Subcutaneous abdominal adipose tissue (tissue), 5 donors: Measurements from ENCODE around the gene GLA.
A peak's percentile ranks its signal among the peaks of the same experiment; 100 is the strongest.

Experiments used
- H3K27ac ChIP-seq: one replicate; pipeline ENCODE4 v1.7.0; 2013; ENCODE audit warnings: low read depth, mild to moderate bottlenecking, inconsistent platforms, low read length, moderate library complexity
- H3K27me3 ChIP-seq, 5 donors: one replicate each; pipeline ENCODE4 v1.7.0; 2013; ENCODE audit warnings: low read length in 5 of 5, inconsistent platforms in 1 of 5; ENCODE audit not compliant: control insufficient read depth in 5 of 5, insufficient read depth in 4 of 5
- H3K36me3 ChIP-seq, 5 donors: one replicate each; pipeline ENCODE4 v1.7.0; 2013; ENCODE audit warnings: low read length in 5 of 5; ENCODE audit not compliant: control insufficient read depth in 5 of 5, insufficient read depth in 5 of 5
- H3K4me1 ChIP-seq, 5 donors: one replicate each; pipeline ENCODE4 v1.7.0; 2013; ENCODE audit warnings: low read length in 5 of 5, mild to moderate bottlenecking in 3 of 5, moderate library complexity in 1 of 5; ENCODE audit not compliant: control insufficient read depth in 5 of 5, insufficient read depth in 5 of 5
- H3K4me3 ChIP-seq, 5 donors: one replicate each; pipeline ENCODE4 v1.7.0; 2013; ENCODE audit warnings: low read length in 5 of 5, low read depth in 1 of 5
- H3K9ac ChIP-seq, 5 donors: one replicate each; pipeline ENCODE4 v1.7.0; 2013; ENCODE audit warnings: low read length in 5 of 5, mild to moderate bottlenecking in 4 of 5, moderate library complexity in 3 of 5
- H3K9me3 ChIP-seq, 5 donors: one replicate each; pipeline ENCODE4 v1.7.0; 2013; ENCODE audit warnings: low read length in 5 of 5; ENCODE audit not compliant: control insufficient read depth in 5 of 5
- donor health status: healthy.
- donor health status: healthy.
- donor health status: healthy.
- donor health status: healthy.
- donor health status: healthy.

Gene GLA

GRCh38 chrX:101407748-101408531, at the start of gene GLA, which contains the start of gene HNRNPH2:
Gene GLA, minus strand, starts transcription at chrX:101407925. Its CDS starts 22 bp downstream, at chrX:101407903.
Gene HNRNPH2, plus strand, starts transcription at chrX:101408222. Its CDS starts 3,767 bp downstream, at chrX:101411989.
- peaks cover 0 to 10% (median 7%) of the 10 kb centered on the region in 5 donors for H3K36me3 ChIP-seq
- H3K9me3 ChIP-seq: peaks cover 0 to 3% (median 0%) of the 10 kb centered on the region in 5 donors
- peaks cover 3 to 29% (median 18%) of the 10 kb centered on the region in 5 donors for H3K4me1 ChIP-seq
- H3K27me3 ChIP-seq: peaks cover 0 to 5% (median 0%) of the 10 kb centered on the region in 5 donors
- H3K27ac ChIP-seq: peak within 1 kb of the TSS; percentile 93
- peak within 1 kb of the TSS; percentile 73 to 86 (median 85) for H3K9ac ChIP-seq
- peak within 1 kb of the TSS; percentile 74 to 95 (median 82) for H3K4me3 ChIP-seq

- H3K27me3 ChIP-seq: peaks cover 0 to 6% (median 0%) of the 10 kb centered on the region in 5 donors
- no peak overlapping the region for H3K27ac ChIP-seq
- H3K4me1 ChIP-seq: peaks cover 0 to 11% (median 8%) of the 10 kb centered on the region in 5 donors
- H3K4me3 ChIP-seq: no peak overlapping the region
- H3K36me3 ChIP-seq: peaks cover 0 to 8% (median 3%) of the 10 kb centered on the region in 5 donors
- H3K9me3 ChIP-seq: no peaks in the 10 kb centered on the region
- H3K9ac ChIP-seq: no peak overlapping the region
These were observed 44.3 kb upstream of the GLA start for GRCh38 chrX:101452056-101452455.

- no peak overlapping the region for H3K9ac ChIP-seq
- peaks cover 0 to 8% (median 7%) of the 10 kb centered on the region in 5 donors for H3K36me3 ChIP-seq
- H3K4me3 ChIP-seq: no peak overlapping the region
- no peak overlapping the region for H3K27ac ChIP-seq
- H3K27me3 ChIP-seq: peaks cover 0 to 6% (median 0%) of the 10 kb centered on the region in 5 donors
- H3K9me3 ChIP-seq: no peaks in the 10 kb centered on the region
- H3K4me1 ChIP-seq: peaks cover 0 to 11% (median 8%) of the 10 kb centered on the region in 5 donors
These were observed 43.2 kb upstream of the GLA start for GRCh38 chrX:101450961-101451360.

GRCh38 chrX:101450085-101450484, 42.4 kb upstream of the GLA start:
- H3K36me3 ChIP-seq: peaks cover 0 to 8% (median 7%) of the 10 kb centered on the region in 5 donors
- no peak overlapping the region for H3K4me3 ChIP-seq
- peaks cover 0 to 6% (median 0%) of the 10 kb centered on the region in 5 donors for H3K27me3 ChIP-seq
- H3K27ac ChIP-seq: no peak overlapping the region
- H3K4me1 ChIP-seq: peaks cover 0 to 11% (median 8%) of the 10 kb centered on the region in 5 donors
- H3K9me3 ChIP-seq: no peaks in the 10 kb centered on the region
- H3K9ac ChIP-seq: no peak overlapping the region

GRCh38 chrX:101449279-101449678, 41.6 kb upstream of the GLA start:
- Histone ChIP-seq H3K36me3 (peaks cover 0 to 11% (median 7%) of the 10 kb centered on the region in 5 donors), H3K4me1 (peaks cover 0 to 11% (median 8%) of the 10 kb centered on the region in 5 donors), H3K4me3 (no peak overlapping the region), H3K27ac (no peak overlapping the region), H3K27me3 (peaks cover 0 to 6% (median 0%) of the 10 kb centered on the region in 5 donors), H3K9me3 (no peaks in the 10 kb centered on the region), H3K9ac (no peak overlapping the region)

DNA sequence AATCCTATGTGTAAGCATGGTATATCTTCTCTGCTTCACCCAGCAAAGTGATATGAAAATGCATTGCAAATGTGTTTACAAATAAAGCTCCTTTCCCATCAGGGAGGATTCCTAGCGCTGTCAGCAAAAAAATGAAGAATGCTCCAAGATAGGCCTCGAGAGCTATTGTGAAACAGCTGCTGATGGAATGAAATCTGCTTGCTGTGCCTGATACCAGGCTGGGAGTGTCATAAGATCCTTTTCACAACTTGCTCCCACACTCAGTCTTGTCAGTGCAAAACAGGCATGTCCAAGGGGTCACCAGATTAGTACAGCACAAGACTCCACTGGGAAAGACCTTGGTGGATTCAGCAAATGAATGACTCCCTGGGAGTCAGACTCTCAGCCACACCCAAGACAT, 34.4 kb upstream of the GLA start:
- Histone ChIP-seq H3K9me3 (no peaks in the 10 kb centered on the region), H3K9ac (no peak overlapping the region), H3K27ac (no peak overlapping the region), H3K4me1 (peaks cover 0 to 3% (median 0%) of the 10 kb centered on the region in 5 donors), H3K4me3 (no peak overlapping the region), H3K27me3 (peaks cover 0 to 6% (median 0%) of the 10 kb centered on the region in 5 donors), H3K36me3 (peaks cover 6 to 23% (median 16%) of the 10 kb centered on the region in 5 donors)

- no peak overlapping the region for H3K4me3 ChIP-seq
- H3K27me3 ChIP-seq: no peaks in the 10 kb centered on the region
- peaks cover 3 to 29% (median 8%) of the 10 kb centered on the region in 5 donors for H3K36me3 ChIP-seq
- H3K4me1 ChIP-seq: no peaks in the 10 kb centered on the region
- no peak overlapping the region for H3K27ac ChIP-seq
- H3K9ac ChIP-seq: no peak overlapping the region
- peaks cover 5 to 12% (median 6%) of the 10 kb centered on the region in 5 donors for H3K9me3 ChIP-seq
These were observed 22.8 kb upstream of the GLA start for GRCh38 chrX:101430457-101431078.

- peaks cover 5 to 12% (median 6%) of the 10 kb centered on the region in 5 donors for H3K9me3 ChIP-seq
- no peaks in the 10 kb centered on the region for H3K4me1 ChIP-seq
- H3K9ac ChIP-seq: no peak overlapping the region
- no peaks in the 10 kb centered on the region for H3K27me3 ChIP-seq
- H3K4me3 ChIP-seq: no peak overlapping the region
- no peak overlapping the region for H3K27ac ChIP-seq
- H3K36me3 ChIP-seq: peaks cover 3 to 29% (median 10%) of the 10 kb centered on the region in 5 donors
These were observed 22.2 kb upstream of the GLA start for GRCh38 chrX:101429934-101430333.

GRCh38 chrX:101427954-101428353, 20.2 kb upstream of the GLA start:
- no peak overlapping the region for H3K9ac ChIP-seq
- H3K27me3 ChIP-seq: no peaks in the 10 kb centered on the region
- no peak overlapping the region for H3K27ac ChIP-seq
- H3K9me3 ChIP-seq: peaks cover 5 to 12% (median 6%) of the 10 kb centered on the region in 5 donors
- H3K4me1 ChIP-seq: no peaks in the 10 kb centered on the region
- peaks cover 3 to 29% (median 12%) of the 10 kb centered on the region in 5 donors for H3K36me3 ChIP-seq
- H3K4me3 ChIP-seq: no peak overlapping the region

GRCh38 chrX:101419489-101419888, 11.8 kb upstream of the GLA start:
- peaks cover 0 to 7% (median 2%) of the 10 kb centered on the region in 5 donors for H3K36me3 ChIP-seq
- peaks cover 0 to 9% (median 0%) of the 10 kb centered on the region in 5 donors for H3K27me3 ChIP-seq
- no peaks in the 10 kb centered on the region for H3K9me3 ChIP-seq
- no peak overlapping the region for H3K4me3 ChIP-seq
- no peak overlapping the region for H3K9ac ChIP-seq
- H3K4me1 ChIP-seq: peaks cover 0 to 18% (median 7%) of the 10 kb centered on the region in 5 donors
- peak overlapping the region; percentile 93 for H3K27ac ChIP-seq
